GM04504 (cell line): ENCODE measurements around the gene MTF2.
A peak's percentile ranks its signal among the peaks of the same experiment; 100 is the strongest.

ENCODE experiments used
- DNase-seq: peaks from one replicate; pipeline ENCODE4 v3.0.0-alpha.2; 2012; ENCODE audit warnings: low read depth

Gene MTF2

DNA sequence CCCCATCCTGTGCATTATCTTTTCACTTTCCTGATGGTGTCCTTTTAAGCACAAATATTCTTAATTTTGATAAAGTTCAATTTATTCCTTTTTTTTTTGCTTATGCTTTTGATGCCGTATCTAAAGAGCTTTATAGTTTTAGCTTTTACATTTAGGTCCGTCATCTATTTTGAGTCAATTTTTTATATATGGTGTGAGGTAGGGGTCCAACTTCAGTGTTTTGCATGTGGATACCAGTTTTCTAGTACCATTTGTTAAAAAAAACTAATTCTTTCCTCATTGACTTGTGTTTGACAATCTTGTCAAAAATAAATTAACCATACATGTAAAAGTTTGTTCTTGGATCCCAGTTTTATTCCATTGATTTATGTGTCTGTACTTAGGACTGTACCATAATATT is 4.9 kb downstream of the MTF2 start:
- DNase-seq = no peak

GRCh38 chr1:93087532-93087931 is 8.4 kb downstream of the MTF2 start:
- DNase-seq = no peak

- no peak for DNase-seq
Observed at GRCh38 chr1:93093332-93094006, 14.4 kb downstream of the MTF2 start.

- DNase-seq = no peak
Observed at GRCh38 chr1:93095804-93096585, 16.9 kb downstream of the MTF2 start.

GRCh38 chr1:93102142-93102541 is 23.1 kb downstream of the MTF2 start:
- DNase-seq = no peak

GRCh38 chr1:93106226-93106625 is 27.1 kb downstream of the MTF2 start:
- no peak for DNase-seq

GRCh38 chr1:93107395-93107794 is 28.3 kb downstream of the MTF2 start:
- DNase-seq = no peak

GRCh38 chr1:93108335-93108734 is 29.3 kb downstream of the MTF2 start:
- DNase-seq = no peak

DNA sequence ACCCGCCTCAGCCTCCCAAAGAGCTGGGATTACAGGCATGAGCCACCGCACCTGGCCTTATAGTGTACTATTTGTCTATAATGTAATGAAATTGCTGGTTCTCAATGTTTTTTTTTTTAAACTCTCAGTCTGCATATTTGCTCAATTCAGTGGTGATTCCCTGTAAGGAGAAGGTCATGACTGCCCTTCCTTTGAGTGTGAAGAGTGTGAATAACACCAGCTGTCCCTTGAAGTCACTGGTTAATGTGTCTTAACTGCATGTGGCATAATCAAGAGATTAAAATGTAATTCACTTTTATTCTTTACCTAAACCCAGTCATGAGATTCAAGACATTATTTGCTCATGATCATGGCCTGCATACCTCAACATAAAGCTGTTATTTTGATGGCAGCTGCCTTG is 30.5 kb downstream of the MTF2 start:
- no peak for DNase-seq

DNA sequence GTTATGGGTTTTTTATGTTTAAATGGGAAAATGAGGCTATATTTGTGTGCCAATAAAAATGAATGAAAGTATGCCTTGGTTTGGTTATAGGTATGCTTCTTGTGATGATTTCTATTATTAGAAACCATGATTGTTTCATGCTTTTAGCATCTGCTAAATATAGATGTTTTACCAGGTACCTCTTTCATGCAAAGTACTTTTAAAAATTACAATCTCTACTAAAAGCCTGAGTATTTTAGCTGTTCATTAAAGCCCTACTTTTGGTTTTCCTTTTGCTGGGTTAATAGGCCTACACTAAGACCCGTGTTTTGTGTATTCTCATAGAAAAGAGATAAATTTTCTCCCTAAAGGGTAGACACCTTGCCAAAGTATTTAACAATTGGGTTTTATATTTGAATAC is 32.0 kb downstream of the MTF2 start:
- no peak for DNase-seq

DNA sequence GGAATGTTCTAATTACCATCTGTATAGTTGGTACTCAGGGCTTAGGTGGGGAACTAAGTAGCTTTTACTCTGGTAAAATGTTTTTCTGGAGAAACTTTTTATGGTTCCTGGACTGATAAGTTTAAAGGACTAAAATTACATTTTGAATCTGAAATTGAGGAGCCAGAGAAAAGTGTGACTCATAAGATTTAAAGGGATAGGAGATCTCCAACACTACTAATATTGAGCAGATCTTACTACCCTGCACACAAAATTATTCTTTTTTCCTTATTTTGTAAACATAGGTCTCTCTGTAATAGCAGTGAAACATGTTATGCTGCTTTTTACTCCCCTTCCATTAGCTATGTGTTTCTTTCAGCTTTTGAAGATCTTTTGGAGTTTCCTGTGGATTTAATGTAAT is 32.5 kb downstream of the MTF2 start:
- no peak for DNase-seq

GRCh38 chr1:93113127-93113526 is 34.0 kb downstream of the MTF2 start:
- no peak for DNase-seq

- DNase-seq = peak; percentile 14
Observed at GRCh38 chr1:93114391-93114790, 35.3 kb downstream of the MTF2 start.

DNA sequence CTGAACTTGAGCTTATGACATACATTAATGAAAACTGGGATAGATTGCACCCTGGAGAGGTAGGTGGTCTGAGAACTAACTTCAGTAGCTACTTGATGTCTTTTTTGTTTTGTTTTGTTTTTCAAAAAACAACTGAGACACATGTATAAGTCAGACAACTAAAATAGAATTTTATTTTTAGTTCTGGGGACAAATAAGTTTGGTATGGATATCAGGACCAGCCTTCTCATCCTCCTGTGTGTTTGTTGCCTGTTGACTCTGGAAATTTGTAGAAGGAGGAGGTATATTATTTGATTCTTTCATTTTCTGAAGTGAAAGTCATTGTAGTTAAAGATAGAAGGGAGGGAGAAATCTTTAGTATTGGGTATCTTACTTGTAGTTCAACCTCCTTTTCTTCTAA is 41.5 kb downstream of the MTF2 start:
- DNase-seq = no peak

- DNase-seq = no peak
Observed at GRCh38 chr1:93123201-93123783, 44.2 kb downstream of the MTF2 start.

DNA sequence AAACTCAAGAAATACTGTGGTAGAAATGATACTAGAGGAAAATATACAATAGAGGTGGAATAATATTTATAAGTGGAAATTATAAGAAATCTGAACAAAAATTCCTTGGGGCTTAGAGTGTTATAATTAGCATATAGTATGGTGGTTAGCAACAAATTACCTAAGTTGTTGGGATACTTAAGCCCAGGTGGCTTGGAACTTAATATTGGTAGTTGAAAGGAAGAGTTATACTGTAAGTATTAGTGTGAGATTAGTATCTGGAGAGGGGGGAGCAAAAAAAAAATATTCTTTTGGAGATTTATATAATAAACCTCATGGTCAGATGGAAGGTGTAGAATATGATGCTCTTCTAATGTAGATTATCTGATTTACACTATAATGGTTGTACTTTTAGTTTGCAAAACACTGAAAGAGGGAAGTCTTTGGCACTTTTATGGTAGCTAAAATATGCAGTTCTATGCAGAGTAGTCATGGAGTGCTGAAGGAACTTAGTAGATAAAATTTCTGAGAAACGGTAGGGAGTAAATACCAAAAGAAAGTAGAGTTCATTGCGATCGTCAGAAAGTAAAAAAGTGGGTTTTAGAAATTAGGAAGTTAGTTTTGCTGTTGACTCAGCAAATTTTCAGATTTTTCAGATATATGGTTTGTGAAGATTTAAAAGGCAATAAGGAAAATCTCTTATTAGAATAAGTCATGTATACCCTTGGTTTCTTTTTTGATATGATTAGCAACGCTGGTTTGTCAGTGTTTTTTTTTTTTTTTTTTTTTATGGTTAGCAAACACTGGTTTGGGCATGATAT is 45.7 kb downstream of the MTF2 start:
- no peak for DNase-seq

DNA sequence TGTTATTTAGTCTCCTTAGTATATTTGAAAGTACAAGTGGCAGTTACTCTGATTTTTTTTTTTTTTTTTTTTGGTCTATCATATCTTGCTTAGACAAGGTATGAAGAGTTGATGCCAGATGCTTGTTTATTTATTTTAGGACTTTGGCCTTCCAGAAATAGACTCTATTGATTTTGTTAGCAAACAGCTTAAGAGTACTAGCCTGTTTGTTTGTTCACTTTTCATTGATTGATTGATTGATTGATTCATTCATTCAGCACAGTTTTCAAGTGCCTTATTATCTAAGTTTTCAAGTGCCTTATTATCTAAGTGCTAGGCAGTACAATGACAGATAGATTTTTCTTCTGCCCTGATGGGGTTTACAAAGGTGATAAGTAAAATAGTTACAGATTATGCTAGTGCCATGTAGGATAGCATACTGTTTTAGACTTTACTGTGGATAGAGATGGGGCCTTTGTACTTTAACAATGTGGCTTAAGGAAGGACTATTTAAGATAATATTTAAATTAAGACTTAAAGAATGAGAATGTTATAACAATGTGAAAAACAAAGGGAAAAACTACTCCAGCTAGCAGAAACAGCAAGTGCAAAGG is 50.5 kb downstream of the MTF2 start:
- no peak for DNase-seq

DNA sequence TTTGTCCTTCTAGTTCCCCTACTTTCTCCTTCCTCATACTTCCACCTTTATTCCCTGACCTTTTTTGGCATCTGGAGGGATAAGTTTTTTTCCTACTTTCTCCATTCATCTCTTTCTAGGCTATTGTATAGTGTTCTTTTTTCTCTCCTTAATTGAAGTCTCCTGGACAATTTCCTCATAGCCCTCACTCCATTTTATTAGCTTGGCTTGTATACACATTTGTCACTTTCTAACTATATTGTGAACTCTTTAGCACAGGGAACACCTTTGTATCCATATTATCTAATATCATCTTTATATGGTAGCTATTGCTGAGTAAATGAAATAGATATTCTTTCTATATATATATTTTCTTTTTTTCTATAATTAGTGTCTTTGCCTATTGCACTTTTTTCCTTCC is 53.6 kb downstream of the MTF2 start:
- DNase-seq = no peak

DNA sequence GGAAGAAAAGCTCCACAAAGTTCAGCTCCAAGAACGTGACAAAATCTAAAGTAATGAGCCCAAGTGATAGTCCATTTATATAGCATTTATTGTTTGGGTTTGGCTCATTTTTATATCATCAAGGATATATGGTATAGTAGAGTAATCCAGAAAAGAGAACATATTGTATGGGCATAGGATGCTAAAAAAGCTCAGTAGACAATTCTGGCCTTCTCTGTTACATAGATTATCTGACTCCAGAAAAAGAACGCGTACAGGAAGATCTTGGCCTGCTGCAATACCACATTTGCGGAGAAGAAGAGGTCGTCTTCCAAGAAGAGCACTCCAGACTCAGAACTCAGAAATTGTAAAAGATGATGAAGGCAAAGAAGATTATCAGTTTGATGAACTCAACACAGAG is 57.4 kb downstream of the MTF2 start:
- no peak for DNase-seq

GRCh38 chr1:93137604-93138292 is 58.7 kb downstream of the MTF2 start:
- no peak for DNase-seq

DNA sequence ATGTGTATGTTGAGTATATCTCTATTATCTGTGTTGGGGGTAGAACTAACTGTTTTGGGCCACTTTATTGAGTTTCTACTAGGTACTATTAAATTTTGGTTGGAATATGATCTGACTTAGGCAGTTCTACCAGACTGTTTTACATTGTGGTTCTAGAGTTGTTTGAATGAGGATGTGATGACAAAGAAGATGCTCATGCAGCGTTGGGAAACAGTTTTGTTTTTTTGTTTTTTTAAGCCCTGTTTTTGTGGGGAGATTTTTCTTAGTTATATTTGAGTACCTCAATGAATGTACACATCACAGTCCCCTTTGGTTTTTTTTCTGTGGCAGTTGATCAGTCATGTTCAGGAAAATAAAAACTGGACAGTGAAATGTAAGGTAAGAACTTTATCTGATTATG is 61.0 kb downstream of the MTF2 start:
- no peak for DNase-seq

DNA sequence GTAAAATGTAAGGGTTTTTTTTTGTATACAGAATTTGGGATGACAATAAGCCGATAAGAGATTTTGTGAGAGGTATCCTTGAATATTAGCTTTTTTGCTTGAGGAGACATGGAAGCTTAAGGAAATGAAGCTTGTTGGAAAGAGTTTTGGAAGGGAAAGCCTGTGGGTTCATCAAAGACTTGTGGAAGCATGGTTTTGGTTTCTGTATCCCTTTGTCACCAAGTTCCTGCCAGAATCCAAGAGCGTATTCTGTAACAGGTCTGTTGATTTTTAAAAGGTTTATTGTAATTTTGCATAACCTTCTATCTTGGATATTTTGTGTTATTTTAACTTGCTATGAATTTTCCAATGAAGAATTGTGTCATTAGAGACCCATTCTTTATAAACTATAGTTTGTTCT is 63.1 kb downstream of the MTF2 start:
- DNase-seq = no peak
